Retinal pigment epithelial cell (primary cell): ENCODE results near the gene ATG5.

Experiments used
- DNase-seq: peaks from one replicate; pipeline ENCODE4 v3.0.0-alpha.2; 2010; ENCODE audit warnings: low read depth
- H3K4me3 ChIP-seq: 2 replicates; pipeline ENCODE4 v1.5.1; 2011; ENCODE audit warnings: mild to moderate bottlenecking, low read length, control low read depth, moderate library complexity
- TF ChIP-seq, protein P1 (sequence below): conservative IDR thresholded peaks from 2 replicates; pipeline ENCODE4 v1.5.1; 2011; ENCODE audit warnings: low read depth, low read length, control low read depth, inconsistent platforms

ATG5 gene

DNA sequence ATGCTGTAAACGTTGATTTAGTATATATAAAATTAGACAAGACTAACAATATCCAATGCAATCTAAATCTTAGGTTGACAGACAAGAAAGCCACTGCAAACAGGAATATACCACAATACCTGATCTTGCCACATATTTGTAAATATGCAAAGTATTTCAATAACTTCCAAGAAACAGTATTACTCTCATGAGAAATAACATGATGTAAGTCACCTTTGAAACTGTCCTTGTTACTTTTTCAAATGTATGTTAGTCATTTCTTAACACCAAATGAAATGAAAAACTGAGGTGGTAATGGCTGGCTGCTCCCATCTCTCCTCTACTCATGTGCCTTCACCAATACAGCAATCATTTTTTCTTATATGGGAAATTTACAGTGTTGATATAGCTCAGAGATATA, 118.7 kb downstream of the ATG5 start:
- TF ChIP-seq, protein P1, sequence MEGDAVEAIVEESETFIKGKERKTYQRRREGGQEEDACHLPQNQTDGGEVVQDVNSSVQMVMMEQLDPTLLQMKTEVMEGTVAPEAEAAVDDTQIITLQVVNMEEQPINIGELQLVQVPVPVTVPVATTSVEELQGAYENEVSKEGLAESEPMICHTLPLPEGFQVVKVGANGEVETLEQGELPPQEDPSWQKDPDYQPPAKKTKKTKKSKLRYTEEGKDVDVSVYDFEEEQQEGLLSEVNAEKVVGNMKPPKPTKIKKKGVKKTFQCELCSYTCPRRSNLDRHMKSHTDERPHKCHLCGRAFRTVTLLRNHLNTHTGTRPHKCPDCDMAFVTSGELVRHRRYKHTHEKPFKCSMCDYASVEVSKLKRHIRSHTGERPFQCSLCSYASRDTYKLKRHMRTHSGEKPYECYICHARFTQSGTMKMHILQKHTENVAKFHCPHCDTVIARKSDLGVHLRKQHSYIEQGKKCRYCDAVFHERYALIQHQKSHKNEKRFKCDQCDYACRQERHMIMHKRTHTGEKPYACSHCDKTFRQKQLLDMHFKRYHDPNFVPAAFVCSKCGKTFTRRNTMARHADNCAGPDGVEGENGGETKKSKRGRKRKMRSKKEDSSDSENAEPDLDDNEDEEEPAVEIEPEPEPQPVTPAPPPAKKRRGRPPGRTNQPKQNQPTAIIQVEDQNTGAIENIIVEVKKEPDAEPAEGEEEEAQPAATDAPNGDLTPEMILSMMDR, result no peak
- H3K4me3 ChIP-seq, result no peak overlapping the region
- no peak for DNase-seq

DNA sequence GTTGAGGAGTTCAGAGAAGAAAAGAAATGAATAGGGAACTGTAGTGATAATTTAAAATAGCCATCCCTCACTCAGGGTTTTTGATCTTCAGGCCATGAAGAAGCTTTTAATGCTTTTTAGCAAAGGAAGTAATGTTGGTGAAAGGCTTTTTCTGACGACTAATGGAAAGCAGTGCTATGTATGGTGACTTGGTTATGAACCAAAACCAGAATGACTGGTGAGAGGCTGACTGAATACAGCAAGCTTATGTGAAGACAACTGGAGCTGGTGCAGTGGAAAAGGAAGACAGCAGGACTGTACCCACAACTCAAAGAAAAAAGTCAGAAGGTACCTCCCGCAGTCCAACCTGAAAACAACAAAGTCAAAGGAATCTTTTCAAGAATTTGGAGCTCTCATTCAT, 120.6 kb downstream of the ATG5 start:
- TF ChIP-seq, protein P1, result no peak
- no peak overlapping the region for H3K4me3 ChIP-seq
- no peak for DNase-seq

DNA sequence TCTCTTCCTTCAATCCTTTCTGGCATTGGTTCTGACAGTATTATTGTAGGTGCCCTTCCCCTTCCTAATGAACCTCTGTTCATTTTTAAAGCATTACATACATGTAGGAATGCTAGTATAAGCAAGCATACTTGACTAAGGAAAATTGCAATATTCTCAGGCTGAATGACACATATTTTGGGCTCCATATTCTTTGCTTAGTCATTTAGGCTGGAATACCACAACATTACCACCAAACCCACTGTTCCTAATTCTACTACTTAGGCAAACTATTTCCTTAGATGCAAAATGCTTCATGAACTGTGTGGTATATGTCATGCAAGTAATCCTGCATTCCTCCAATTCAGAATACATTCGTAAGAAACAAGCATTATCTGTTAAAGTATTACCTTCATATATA, 125.6 kb downstream of the ATG5 start:
- TF ChIP-seq, protein P1, result no peak
- H3K4me3 ChIP-seq, result no peak overlapping the region
- peak; percentile 32 for DNase-seq

DNA sequence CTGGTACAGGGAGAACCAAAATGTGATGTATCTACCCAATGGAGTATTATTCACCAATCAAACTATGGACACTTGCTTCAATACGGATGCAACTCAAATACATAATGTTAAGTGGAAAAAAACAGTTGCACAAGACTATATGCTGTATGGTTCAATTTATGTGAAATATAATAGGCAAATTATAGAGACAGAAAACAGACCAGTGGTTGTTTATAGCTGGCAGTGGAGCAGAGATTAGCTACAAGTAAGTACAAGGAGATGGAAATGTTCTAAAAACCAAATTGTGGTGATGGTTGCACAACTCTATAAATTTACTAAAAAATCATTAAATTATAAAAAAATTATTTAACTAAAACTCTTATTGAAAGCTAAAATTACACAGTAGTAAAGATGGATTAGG, 126.2 kb downstream of the ATG5 start:
- TF ChIP-seq, protein P1, result no peak
- DNase-seq, result no peak
- H3K4me3 ChIP-seq, result no peak overlapping the region

DNA sequence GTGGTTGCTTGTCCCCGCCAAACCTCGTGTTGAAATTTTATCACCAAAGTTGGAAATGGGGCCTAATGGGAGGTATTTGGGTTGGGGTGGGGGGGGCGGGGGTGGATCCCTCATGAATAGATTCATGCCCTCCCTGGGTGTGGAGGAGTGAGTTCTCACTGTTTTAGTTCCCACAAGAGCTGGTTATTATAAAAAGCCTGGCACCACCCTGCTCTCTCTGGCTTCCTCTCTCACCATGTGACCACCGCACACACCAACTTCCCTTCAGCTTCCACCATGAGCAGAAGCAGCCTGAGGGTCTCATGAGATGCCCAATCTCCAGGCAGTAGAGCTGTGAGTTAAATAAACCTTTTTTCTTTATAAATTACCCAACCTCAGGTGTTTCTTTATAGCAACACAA, 128.1 kb downstream of the ATG5 start:
- DNase-seq, result no peak
- TF ChIP-seq, protein P1, result no peak
- H3K4me3 ChIP-seq, result no peak overlapping the region

DNA sequence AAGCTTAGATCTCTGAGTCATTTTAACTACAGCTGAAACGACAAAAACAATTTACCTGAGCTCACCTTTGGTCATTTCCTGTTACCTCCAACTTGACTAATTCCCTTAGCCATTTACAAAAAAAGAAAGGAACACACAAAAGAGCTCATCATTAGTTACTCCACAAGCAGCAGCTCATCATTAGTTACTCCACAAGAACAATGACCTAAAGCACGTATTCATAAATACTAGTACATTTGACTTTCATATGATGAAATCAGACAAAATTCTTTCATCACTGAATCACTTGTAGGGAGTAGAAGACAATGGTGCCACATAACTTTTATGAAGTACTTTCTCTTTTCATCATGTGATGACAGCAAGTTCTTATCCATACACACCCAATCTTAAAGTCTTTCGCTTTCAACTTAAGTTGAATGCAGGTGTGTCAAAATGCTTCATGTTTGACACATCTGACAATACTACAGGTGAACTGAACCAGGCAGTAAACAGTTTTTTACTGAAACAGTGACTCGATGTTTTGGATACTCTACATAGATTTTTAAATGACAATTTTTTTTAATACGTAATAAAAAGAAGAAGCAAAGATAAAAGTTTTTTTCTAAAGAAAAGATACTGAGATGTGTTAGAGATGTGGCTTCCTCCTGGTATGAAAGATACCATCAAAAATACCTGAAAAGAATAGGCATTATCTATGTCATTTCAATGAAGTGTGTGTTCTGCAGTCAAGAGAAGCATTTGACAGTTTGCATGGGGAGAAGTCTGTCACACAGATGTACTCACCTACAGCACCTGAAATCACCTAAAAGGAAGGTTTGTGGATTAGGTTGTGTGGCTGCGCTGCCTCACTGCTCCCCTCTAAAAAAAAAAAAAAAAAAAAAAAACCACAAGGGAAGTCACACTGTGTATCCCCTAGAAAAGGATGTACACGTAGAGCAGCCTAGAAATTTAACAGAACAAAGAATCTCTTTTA, 130.3 kb downstream of the ATG5 start:
- DNase-seq, result no peak
- TF ChIP-seq, protein P1, result no peak
- H3K4me3 ChIP-seq, result no peak overlapping the region

DNA sequence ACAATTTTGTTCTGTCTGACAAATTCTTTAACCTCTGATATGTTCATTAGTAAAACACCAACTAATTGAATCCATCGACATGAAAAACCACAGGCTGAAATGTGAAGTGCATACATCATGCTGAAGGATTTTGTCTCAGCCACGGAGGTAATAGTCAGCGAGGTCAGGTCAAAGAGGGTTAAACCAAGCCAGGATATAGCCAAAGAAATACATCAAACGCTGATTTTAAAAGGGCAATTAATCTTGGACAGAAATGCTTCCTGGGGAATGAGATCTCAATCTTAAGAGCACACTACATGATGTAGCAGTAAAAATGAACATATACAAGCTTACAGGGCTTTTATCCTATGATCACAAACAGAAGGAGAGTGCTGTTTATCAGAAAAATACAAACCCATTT, 132.7 kb downstream of the ATG5 start:
- no peak overlapping the region for H3K4me3 ChIP-seq
- TF ChIP-seq, protein P1, result no peak
- DNase-seq, result peak; percentile 37
